Endothelial cell of umbilical vein (primary cell): ENCODE measurements around the gene TENM4. TPM values are rescaled to one million over a fixed set of nuclear protein-coding genes. Genes with fewer than 3 reads are reported as not detected.

Source experiments
- BruUV-seq: library from RNA; stranded (reverse); fragments of 400-500 nt; replicated peaks from 2 replicates; lab custom pipeline; 2021; lab: Mats Ljungman, UMichigan
- CTCF ChIA-PET: fragments of 300-600, 350-600 bp; sonication (Branson Sonifier 250); formaldehyde crosslinking; loops from one replicate; lab custom pipeline; 2021; ENCODE audit warnings: antibody characterized with exemption, inconsistent platforms; lab: Charles Lee
- POLR2A ChIA-PET: fragments of 300-600, 350-600 bp; sonication (Branson Sonifier 250); formaldehyde crosslinking; loops from one replicate; lab custom pipeline; 2021; ENCODE audit warnings: antibody characterized with exemption, inconsistent platforms; lab: Charles Lee
- DNase-seq: peaks from one replicate; pipeline ENCODE4 v3.0.0-alpha.2; 2011; ENCODE audit warnings: low read depth, low spot score
- FAIRE-seq: peaks from 2 replicates; lab custom pipeline; 2011; peaks lifted over from hg19 to GRCh38; lab: Jason Lieb, UNC
- H2AFZ ChIP-seq: 2 replicates; pipeline ENCODE4 v1.6.0; 2012; ENCODE audit warnings: low read depth, low read length, control low read depth, inconsistent platforms
- H3K27ac ChIP-seq: 2 replicates; pipeline ENCODE4 v1.5.1; 2011; ENCODE audit warnings: low read depth, mild to moderate bottlenecking, control low read depth, low read length, moderate library complexity; ENCODE audit not compliant: insufficient read depth
- H3K27me3 ChIP-seq, 2 experiments: 2 replicates each; pipeline versions ENCODE4 v1.6.0 to v1.6.1; 2011; ENCODE audit warnings: low read length in 2 of 2, mixed read lengths in 1 of 2; ENCODE audit not compliant: control insufficient read depth in 2 of 2, insufficient read depth in 2 of 2
- H3K36me3 ChIP-seq, 2 experiments: 2 replicates in 1 of 2; 3 replicates in 1 of 2; pipeline ENCODE4 v1.5.1; 2011; ENCODE audit warnings: low read length in 2 of 2, mild to moderate bottlenecking in 1 of 2, moderate library complexity in 1 of 2; ENCODE audit not compliant: control insufficient read depth in 2 of 2, insufficient read depth in 2 of 2; ENCODE audit errors: extremely low read depth in 1 of 2
- H3K4me1 ChIP-seq: 3 replicates; pipeline ENCODE4 v1.5.1; 2011; ENCODE audit warnings: mild to moderate bottlenecking, low read length; ENCODE audit not compliant: control insufficient read depth, insufficient read depth; ENCODE audit errors: extremely low read depth
- H3K4me2 ChIP-seq: 2 replicates; pipeline ENCODE4 v1.6.1; 2011; ENCODE audit warnings: low read length, control low read depth, mixed read lengths; ENCODE audit not compliant: insufficient read depth
- H3K4me3 ChIP-seq, 3 experiments: fragments of 200-600 bp in 1 of 3; sonication (generic), shearing (Covaris generic) in 1 of 3; replicated peaks in 1 of 3; 2 replicates each; pipeline ENCODE4 v1.5.1; 2011 to 2016; ENCODE audit warnings: control low read depth in 3 of 3, low read length in 3 of 3, mild to moderate bottlenecking in 2 of 3, inconsistent platforms in 1 of 3, low read depth in 1 of 3, moderate library complexity in 1 of 3; ENCODE audit not compliant: insufficient read depth in 1 of 3
- H3K79me2 ChIP-seq: 2 replicates; pipeline ENCODE4 v1.6.0; 2012; ENCODE audit warnings: low read length, inconsistent platforms; ENCODE audit not compliant: control insufficient read depth, insufficient read depth
- H3K9ac ChIP-seq: replicated peaks from 2 replicates; pipeline ENCODE3; 2011; ENCODE audit warnings: low read length, control low read depth; ENCODE audit not compliant: insufficient read depth; ENCODE audit errors: extremely low read depth
- H3K9me1 ChIP-seq: replicated peaks from 3 replicates; pipeline ENCODE4 v1.6.0; 2011; ENCODE audit warnings: mild to moderate bottlenecking, low read length; ENCODE audit not compliant: control insufficient read depth, insufficient read depth; ENCODE audit errors: extremely low read depth
- H3K9me3 ChIP-seq: replicated peaks from 2 replicates; pipeline ENCODE4 v1.5.1; 2012; ENCODE audit warnings: low read length, inconsistent platforms; ENCODE audit not compliant: control insufficient read depth, insufficient read depth
- H4K20me1 ChIP-seq: replicated peaks from 2 replicates; pipeline ENCODE3; 2011; ENCODE audit warnings: mild to moderate bottlenecking, low read length; ENCODE audit not compliant: control insufficient read depth, insufficient read depth; ENCODE audit errors: extremely low read depth
- CTCF ChIP-seq, 2 donors: IDR thresholded peaks; 1 replicate in 1 of 2; 2 replicates in 1 of 2; pipeline ENCODE4 v1.5.1; 2011; ENCODE audit warnings: low read length in 2 of 2, mild to moderate bottlenecking in 2 of 2, moderate library complexity in 2 of 2, control low read depth in 1 of 2, inconsistent platforms in 1 of 2, low read depth in 1 of 2; ENCODE audit not compliant: insufficient read depth in 1 of 2; ENCODE audit errors: extremely low read depth in 1 of 2
- EZH2 ChIP-seq: IDR thresholded peaks from 2 replicates; pipeline ENCODE4 v1.6.1; 2012; ENCODE audit warnings: borderline replicate concordance, low read depth, mild to moderate bottlenecking, moderate library complexity, low read length, inconsistent platforms; ENCODE audit not compliant: severe bottlenecking
- FOS ChIP-seq: IDR thresholded peaks from 2 replicates; pipeline ENCODE4 v1.6.1; 2011; ENCODE audit warnings: mild to moderate bottlenecking, low read length, moderate library complexity, borderline replicate concordance; ENCODE audit not compliant: insufficient read depth
- GATA2 ChIP-seq: IDR thresholded peaks from 2 replicates; pipeline ENCODE4 v1.7.0; 2011; ENCODE audit warnings: low read depth, mild to moderate bottlenecking, moderate library complexity, mixed read lengths, low read length; ENCODE audit not compliant: insufficient read length, insufficient read depth
- JUN ChIP-seq: IDR thresholded peaks from 2 replicates; pipeline ENCODE4 v1.6.1; 2011; ENCODE audit warnings: borderline replicate concordance, low read depth; ENCODE audit not compliant: insufficient read length, insufficient read depth
- MAX ChIP-seq: IDR thresholded peaks from 2 replicates; pipeline ENCODE4 v1.6.1; 2011; ENCODE audit not compliant: insufficient read depth, insufficient read length
- MYC ChIP-seq: IDR thresholded peaks from one replicate; pipeline ENCODE4 v1.6.1; 2011; ENCODE audit warnings: mild to moderate bottlenecking, low read depth, low read length
- POLR2A ChIP-seq: IDR thresholded peaks from 2 replicates; pipeline ENCODE4 v1.6.1; 2012; ENCODE audit warnings: low read depth, mild to moderate bottlenecking, control low read depth, low read length
- POLR2AphosphoS5 ChIP-seq: IDR thresholded peaks from 2 replicates; pipeline ENCODE4 v1.6.1; 2012; ENCODE audit warnings: low read depth, mild to moderate bottlenecking, control low read depth, low read length, moderate library complexity; ENCODE audit not compliant: insufficient read depth
- dilution Hi-C: fragments of 300-500 bp; cut with MboI; formaldehyde crosslinking; loops from one replicate; pipeline ENCODE4 v1.15.0; 2019; ENCODE audit warnings: low sequenced_read_pairs; ENCODE audit not compliant: extremely low pct_ligation_motif_present
- intact Hi-C: fragments of 100-400 bp; cut with micrococcal nuclease; formaldehyde crosslinking; loops from one replicate; pipeline ENCODE4 v1.10.0; 2022
- polyA plus RNA-seq, 4 experiments: library from polyadenylated mRNA; depleted of rRNA in 3 of 4; stranded (reverse) in 3 of 4; unstranded in 1 of 4; fragments of >200 nt; gene quantifications; 2 replicates each; pipeline versions ENCODE4 v1.2.1 to v1.2.3, GENCODE V29; 2011 to 2012; ENCODE audit warnings: missing spikeins in 1 of 4
- total RNA-seq: library from RNA; stranded (reverse); gene quantifications from 2 replicates; pipeline ENCODE4 v1.2.3, GENCODE V29; 2021

Gene TENM4
- total and polyA plus RNA-seq, 2 donors (not counting 3 experiments of a cell fraction or from before 2014, with no cell fraction given) = 0.06 to 0.27 TPM

DNA sequence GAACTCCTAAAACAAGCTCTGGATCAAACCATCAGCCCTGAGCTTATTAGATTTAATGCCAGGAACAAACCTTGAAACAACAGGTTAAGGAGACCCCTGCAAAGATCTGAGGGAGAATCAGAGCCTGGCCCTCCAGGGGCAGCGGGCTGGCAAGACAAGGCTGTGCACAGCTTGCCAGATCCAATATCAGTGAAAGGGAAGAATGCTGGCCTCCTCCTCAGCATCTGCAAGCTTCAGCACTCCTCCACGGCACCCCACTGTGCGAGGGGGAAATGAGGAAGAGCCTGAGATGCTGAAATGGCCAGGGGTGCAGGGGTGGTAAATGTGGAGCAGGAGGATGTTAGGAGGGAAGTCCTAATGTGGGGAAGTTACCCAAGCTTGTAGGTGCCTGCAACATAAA, 167.0 kb downstream of the TENM4 start:
- H3K9me3 ChIP-seq = no peaks in the 10 kb centered on the region
- no peaks in the 10 kb centered on the region for H3K27me3 ChIP-seq
- H3K4me2 ChIP-seq = no peak overlapping the region
- TF ChIP-seq POLR2AphosphoS5 (no peak), EZH2 (no peak), FOS (no peak), CTCF (IDR thresholded peaks at IDR 0.05; ENCODE audit: extremely low read depth in 1 of 2, insufficient read depth in 1 of 2, low read depth in 1 of 2, low read length in 2 of 2) (no peak), POLR2A (no peak), MYC (no peak), GATA2 (no peak), MAX (no peak), JUN (no peak)
- intact Hi-C loops = no loop called here
- H3K4me3 ChIP-seq = no peak overlapping the region
- no peak overlapping the region for H3K27ac ChIP-seq
- dilution Hi-C loops = no loop called here
- no peaks in the 10 kb centered on the region for H3K4me1 ChIP-seq
- H4K20me1 ChIP-seq = no peaks in the 10 kb centered on the region
- H2AFZ ChIP-seq = no peak overlapping the region
- DNase-seq (no peak), FAIRE-seq (no peak)
- no peak overlapping the region for H3K9ac ChIP-seq
- ChIA-PET POLR2A (no interaction called here), CTCF (no interaction called here)
- no peaks in the 10 kb centered on the region for H3K36me3 ChIP-seq
- H3K79me2 ChIP-seq = no peaks in the 10 kb centered on the region
- no peaks in the 10 kb centered on the region for H3K9me1 ChIP-seq
- no TSS peak for BruUV-seq
